Measurements from ENCODE around the gene IL18BP. TPM values are rescaled to one million over a fixed set of nuclear protein-coding genes. Genes with fewer than 3 reads are reported as not detected.

IL18BP gene
- total RNA-seq, 6 donors from 2014 or later: 4.6 to 45.1 (median 16.9) TPM

DNA sequence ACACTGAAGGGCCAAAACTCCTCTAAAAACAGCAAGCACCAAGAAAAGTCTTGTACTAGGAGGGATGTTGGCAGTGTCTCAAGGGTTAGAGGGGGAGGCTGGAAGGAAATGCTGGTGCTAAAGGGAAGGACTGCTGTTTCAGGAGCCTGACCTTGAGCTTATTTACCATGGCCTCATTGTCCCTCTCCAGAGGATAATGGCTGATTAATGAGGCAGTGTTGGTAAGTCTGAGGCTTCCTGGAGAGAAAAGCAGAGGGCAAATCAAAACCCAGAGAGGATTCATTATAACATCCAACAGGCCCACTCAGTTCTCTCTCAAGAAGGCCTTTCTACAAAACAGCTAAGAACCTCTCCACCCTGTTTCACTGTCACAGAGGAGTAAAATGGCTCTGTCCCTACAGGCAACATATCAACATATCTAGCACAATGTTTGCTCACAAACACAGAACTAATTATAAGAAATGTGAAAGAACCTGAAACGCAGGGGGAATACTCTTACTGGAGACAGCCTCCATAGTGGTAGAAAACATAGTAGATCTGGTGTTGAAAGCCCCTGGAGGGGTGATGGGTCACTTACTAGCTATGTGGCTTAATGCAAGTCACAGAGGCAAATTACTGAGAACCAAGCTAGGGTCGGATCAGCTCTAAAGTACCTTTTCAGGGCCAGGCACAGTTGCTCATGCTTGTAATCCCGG is 50.2 kb downstream of the IL18BP start:
- peaks cover 0 to 12% (median 1%) of the 10 kb centered on the region in 4 donors for H3K36me3 ChIP-seq
- ATAC-seq (ENCODE audit: low FRiP score in 2 of 2) (no peak), DNase-seq (no peak)
- H3K27ac ChIP-seq: peak overlapping the region in 3 of 4 donors; percentile 18 to 48 (median 26)
- WGBS, 2 donors: 75 to 83% methylated on average over 3 of the region's 3 CpGs
- no peaks in the 10 kb centered on the region for H3K27me3 ChIP-seq
- no peak overlapping the region for H3K4me3 ChIP-seq
- TF ChIP-seq EP300 (IDR thresholded peaks at IDR 0.05): no peak
- TF ChIP-seq POLR2AphosphoS5 (IDR thresholded peaks at IDR 0.05): no peak
- peaks cover 0 to 8% (median 2%) of the 10 kb centered on the region in 4 donors for H3K4me1 ChIP-seq
- H3K9me3 ChIP-seq: no peaks in the 10 kb centered on the region

Small RNA genes lying within 50 kb of the gene (small RNA-seq; reads per million reads assigned to genes)
- 0 reads per million in 4 donors for gene RNU6-72P

Other genes starting within 250 kb of the IL18BP start
- gene DEFB108B, start 165.7 kb upstream of the IL18BP start, total RNA-seq: not detected
- gene DEFB131B, start 120.5 kb upstream of the IL18BP start, total RNA-seq: not detected
- 10 to 100 TPM in 1 of 6 donors, 1 to 10 TPM in 5; 5.6 to 14.7 (median 7.0) TPM for gene XNDC1N, start 70.3 kb upstream of the IL18BP start, total RNA-seq
- 100 to 1,000 TPM in 1 of 6 donors, 10 to 100 TPM in 5; 16.0 to 112 (median 28.3) TPM for gene RNF121, start 69.9 kb upstream of the IL18BP start, total RNA-seq
- 100 to 1,000 TPM; 185 to 666 (median 241) TPM for gene NUMA1, start 81.6 kb downstream of the IL18BP start, total RNA-seq
- gene LRRC51, start 81.9 kb downstream of the IL18BP start, total RNA-seq: 10 to 100 TPM in 3 of 6 donors, 1 to 10 TPM in 3; 5.3 to 19.2 (median 10.3) TPM
- gene LAMTOR1, start 104.4 kb downstream of the IL18BP start, total RNA-seq: 100 to 1,000 TPM in 4 of 6 donors, 10 to 100 TPM in 2; 86.0 to 162 (median 114) TPM
- under 1 TPM in 1 of 6 donors, not detected in 5; 0.30 TPM for gene TOMT, start 107.0 kb downstream of the IL18BP start, total RNA-seq
- 10 to 100 TPM; 12.8 to 39.1 (median 29.5) TPM for gene ANAPC15, start 113.8 kb downstream of the IL18BP start, total RNA-seq
- 10 to 100 TPM in 2 of 6 donors, 1 to 10 TPM in 2, not detected in 2; 1.4 to 69.7 (median 9.5) TPM for gene FOLR3, start 136.8 kb downstream of the IL18BP start, total RNA-seq
- 100 to 1,000 TPM; 132 to 523 (median 171) TPM for gene FOLR1, start 193.2 kb downstream of the IL18BP start, total RNA-seq
- gene FOLR2, start 217.9 kb downstream of the IL18BP start, total RNA-seq: 10 to 100 TPM in 3 of 6 donors, 1 to 10 TPM in 3; 4.8 to 28.7 (median 12.8) TPM
- 100 to 1,000 TPM in 4 of 6 donors, 10 to 100 TPM in 2; 84.0 to 383 (median 180) TPM for gene INPPL1, start 225.9 kb downstream of the IL18BP start, total RNA-seq
- not detected for gene PHOX2A, start 245.3 kb downstream of the IL18BP start, total RNA-seq

Data from upper lobe of left lung (tissue), 6 donors.